ENCODE data around the gene POC1A. TPM values are rescaled to one million over a fixed set of nuclear protein-coding genes. Genes with fewer than 3 reads are reported as not detected.
A peak's percentile ranks its signal among the peaks of the same experiment; 100 is the strongest.
"Not testable (repeated sequence)": the region's sequence is repeated elsewhere in the genome, so short reads cannot be mapped to it uniquely, and the experiment has no call there.

Gene POC1A
- total and polyA plus RNA-seq, 2 donors (not counting 1 experiment from before 2014, with no cell fraction given) = 1.7 to 2.8 TPM

DNA sequence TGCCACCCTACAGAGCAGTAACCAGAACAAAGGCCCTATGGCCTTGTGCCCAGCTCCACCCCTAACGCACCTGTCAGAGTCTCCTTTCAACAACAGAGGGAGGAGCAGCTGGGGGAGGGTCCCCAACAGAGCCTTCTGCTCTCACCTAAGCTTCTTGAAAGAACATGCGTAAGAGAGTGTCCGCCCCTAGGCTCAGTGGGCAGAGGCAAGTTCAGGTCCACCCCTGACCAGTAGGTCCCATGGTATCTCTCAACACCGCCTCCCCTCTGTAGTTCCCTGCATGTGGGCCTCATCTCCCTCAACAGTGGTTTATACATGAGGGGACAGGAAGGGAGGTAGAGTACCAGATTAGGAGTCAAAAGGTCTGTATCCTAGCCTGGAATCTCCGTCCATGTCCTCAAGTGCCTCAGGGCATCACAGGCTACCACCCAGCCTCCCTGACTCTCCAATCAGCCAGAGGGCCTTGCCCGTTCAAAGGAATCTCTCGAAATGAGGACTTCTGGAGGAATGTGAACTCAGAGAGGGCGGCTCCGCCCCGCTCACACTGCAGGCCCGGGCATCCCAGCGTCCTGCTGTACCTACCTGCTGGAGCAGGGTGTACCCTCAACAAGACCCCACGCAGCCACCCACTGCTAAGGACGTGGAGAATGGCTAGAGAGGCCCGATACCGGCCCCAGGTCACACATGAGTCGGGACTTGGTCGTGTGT is 680 bp downstream of the POC1A start:
- POLR2A ChIA-PET = interaction anchor here (1.1 to 1.4 kb wide), 3 partner anchors 96 to 179 kb away, joined by 3 to 9 read pairs (median 6); partner anchors contain the start of gene ABHD14A
- H3K27ac Mint-ChIP-seq = peak overlapping the region; percentile 98
- peak overlapping the region; percentile 73 to 93 (median 92) for H3K4me3 ChIP-seq (ENCODE audit: control extremely low read depth in 1 of 5, extremely low read depth in 1 of 5, insufficient read depth in 1 of 5, low read depth in 2 of 5, low read length in 4 of 5)

DNA sequence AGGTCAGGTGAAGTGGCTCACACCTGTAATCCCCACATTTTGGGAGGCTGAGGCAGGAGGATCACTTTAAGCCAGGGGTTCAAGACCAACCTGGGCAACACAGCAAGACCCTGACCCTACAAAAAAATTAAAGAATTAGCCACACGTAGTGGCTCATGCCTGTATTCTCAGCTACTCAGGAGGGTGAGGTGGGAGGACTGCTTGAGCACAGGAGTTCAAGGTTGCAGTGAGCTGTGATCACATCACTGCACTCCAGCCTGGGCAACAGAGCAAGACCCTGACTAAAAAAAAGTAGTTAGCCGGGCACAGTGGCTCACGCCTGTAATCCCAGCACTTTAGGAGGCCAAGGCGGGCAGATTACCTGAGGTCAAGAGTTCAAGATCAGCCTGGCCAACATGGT is 2.2 kb downstream of the POC1A start:
- intact Hi-C loops (cut with micrococcal nuclease); ATAC-seq (ENCODE audit: low read depth); H3K9ac ChIP-seq (ENCODE audit: low read length); H2AFZ ChIP-seq (ENCODE audit: insufficient read depth, low read depth, low read length, poor library complexity, severe bottlenecking); H3K4me2 ChIP-seq (replicated peaks; ENCODE audit: low read depth, low read length, poor library complexity, severe bottlenecking); H3K27ac ChIP-seq (ENCODE audit: low read length in 2 of 2); H3K27ac Mint-ChIP-seq; H3K27me3 ChIP-seq (replicated peaks in 1 of 4; ENCODE audit: control extremely low read depth in 1 of 4, control insufficient read depth in 3 of 4, insufficient read depth in 4 of 4, low read length in 3 of 4); H3K9me3 ChIP-seq (ENCODE audit: control extremely low read depth in 1 of 3, control insufficient read depth in 2 of 3, insufficient read depth in 1 of 3, low read length in 2 of 3); POLR2A ChIA-PET; H3K4me3 ChIP-seq (ENCODE audit: control extremely low read depth in 1 of 5, extremely low read depth in 1 of 5, insufficient read depth in 1 of 5, low read depth in 2 of 5, low read length in 4 of 5); H4K20me1 ChIP-seq (ENCODE audit: control insufficient read depth, insufficient read depth, low read length, poor library complexity, severe bottlenecking); H3K79me2 ChIP-seq (ENCODE audit: control insufficient read depth, insufficient read depth, low read length); H3K27me3 Mint-ChIP-seq; DNase-seq; H3K4me3 Mint-ChIP-seq; H3K36me3 ChIP-seq (replicated peaks in 1 of 2; ENCODE audit: control extremely low read depth in 1 of 2, control insufficient read depth in 1 of 2, extremely low read depth in 1 of 2, insufficient read depth in 2 of 2, low read length in 1 of 2); H3K9me3 Mint-ChIP-seq (ENCODE audit: insufficient read depth): not testable (repeated sequence)
- peaks cover 4 to 15% of the 10 kb centered on the region in 2 donors for H3K4me1 ChIP-seq (ENCODE audit: control insufficient read depth in 2 of 2, insufficient read depth in 2 of 2, low read length in 2 of 2)
- H3K4me1 Mint-ChIP-seq = peaks cover 14% of the 10 kb centered on the region
- WGBS (ENCODE audit: insufficient coverage) = 100% methylated on average over 4 of the region's 4 CpGs
- CTCF ChIA-PET = interaction anchor here (11.2 kb wide), 1 partner anchor 150 kb away, joined by 166 read pairs; no protein-coding TSS in a partner anchor

More for the DNA sequence above, 680 bp downstream of the POC1A start:
- intact Hi-C loops (cut with micrococcal nuclease) = loop anchor here (1.0 kb wide), 6 partner anchors 45 to 211 kb away; partner anchors contain the start of genes ALAS1, PARP3, TLR9 and WDR82
- CTCF ChIA-PET = interaction anchor here (1.0 to 2.7 kb wide), 6 partner anchors 9 to 180 kb away, joined by 4 to 17 read pairs (median 6); partner anchors contain the start of genes ABHD14B, DUSP7 and RPL29
- Mint-ChIP-seq H3K4me3 (peak overlapping the region; percentile 98), H3K27me3 (no peaks in the 10 kb centered on the region), H3K9me3 (ENCODE audit: insufficient read depth) (no peaks in the 10 kb centered on the region), H3K4me1 (peaks cover 14% of the 10 kb centered on the region)
- peak overlapping the region; percentile 86 for H3K9ac ChIP-seq (ENCODE audit: low read length)
- peak overlapping the region; percentile 96 for H3K4me2 ChIP-seq (replicated peaks; ENCODE audit: low read depth, low read length, poor library complexity, severe bottlenecking)
- no peaks in the 10 kb centered on the region for H3K9me3 ChIP-seq (ENCODE audit: control extremely low read depth in 1 of 3, control insufficient read depth in 2 of 3, insufficient read depth in 1 of 3, low read length in 2 of 3)
- peak overlapping the region in 1 of 2 donors; percentile 81 for H3K27ac ChIP-seq (ENCODE audit: low read length in 2 of 2)
- peaks cover 4 to 15% of the 10 kb centered on the region in 2 donors for H3K4me1 ChIP-seq (ENCODE audit: control insufficient read depth in 2 of 2, insufficient read depth in 2 of 2, low read length in 2 of 2)
- no peaks in the 10 kb centered on the region for H3K36me3 ChIP-seq (replicated peaks in 1 of 2; ENCODE audit: control extremely low read depth in 1 of 2, control insufficient read depth in 1 of 2, extremely low read depth in 1 of 2, insufficient read depth in 2 of 2, low read length in 1 of 2)
- H3K79me2 ChIP-seq (ENCODE audit: control insufficient read depth, insufficient read depth, low read length) = no peaks in the 10 kb centered on the region
- TF ChIP-seq, protein P1, sequence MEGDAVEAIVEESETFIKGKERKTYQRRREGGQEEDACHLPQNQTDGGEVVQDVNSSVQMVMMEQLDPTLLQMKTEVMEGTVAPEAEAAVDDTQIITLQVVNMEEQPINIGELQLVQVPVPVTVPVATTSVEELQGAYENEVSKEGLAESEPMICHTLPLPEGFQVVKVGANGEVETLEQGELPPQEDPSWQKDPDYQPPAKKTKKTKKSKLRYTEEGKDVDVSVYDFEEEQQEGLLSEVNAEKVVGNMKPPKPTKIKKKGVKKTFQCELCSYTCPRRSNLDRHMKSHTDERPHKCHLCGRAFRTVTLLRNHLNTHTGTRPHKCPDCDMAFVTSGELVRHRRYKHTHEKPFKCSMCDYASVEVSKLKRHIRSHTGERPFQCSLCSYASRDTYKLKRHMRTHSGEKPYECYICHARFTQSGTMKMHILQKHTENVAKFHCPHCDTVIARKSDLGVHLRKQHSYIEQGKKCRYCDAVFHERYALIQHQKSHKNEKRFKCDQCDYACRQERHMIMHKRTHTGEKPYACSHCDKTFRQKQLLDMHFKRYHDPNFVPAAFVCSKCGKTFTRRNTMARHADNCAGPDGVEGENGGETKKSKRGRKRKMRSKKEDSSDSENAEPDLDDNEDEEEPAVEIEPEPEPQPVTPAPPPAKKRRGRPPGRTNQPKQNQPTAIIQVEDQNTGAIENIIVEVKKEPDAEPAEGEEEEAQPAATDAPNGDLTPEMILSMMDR (IDR thresholded peaks at IDR 0.05) = no peak
- no peak for TF ChIP-seq EZH2 (IDR thresholded peaks at IDR 0.05; ENCODE audit: borderline replicate concordance, insufficient read depth, low read depth, low read length, poor library complexity, severe bottlenecking)
- WGBS (ENCODE audit: insufficient coverage) = 34% methylated on average over 17 of the region's 18 CpGs
- peak overlapping the region; percentile 98 for H2AFZ ChIP-seq (ENCODE audit: insufficient read depth, low read depth, low read length, poor library complexity, severe bottlenecking)
- no peaks in the 10 kb centered on the region for H4K20me1 ChIP-seq (ENCODE audit: control insufficient read depth, insufficient read depth, low read length, poor library complexity, severe bottlenecking)
- H3K27me3 ChIP-seq (replicated peaks in 1 of 4; ENCODE audit: control extremely low read depth in 1 of 4, control insufficient read depth in 3 of 4, insufficient read depth in 4 of 4, low read length in 3 of 4) = no peaks in the 10 kb centered on the region
- ATAC-seq (ENCODE audit: low read depth) (no peak), DNase-seq (no peak)
